ENCODE results near the gene SLC12A7. TPM values are rescaled to one million over a fixed set of nuclear protein-coding genes. Genes with fewer than 3 reads are reported as not detected.

SLC12A7 gene
- total and polyA plus RNA-seq, 12 donors: 1.3 to 52.6 (median 24.4) TPM

DNA sequence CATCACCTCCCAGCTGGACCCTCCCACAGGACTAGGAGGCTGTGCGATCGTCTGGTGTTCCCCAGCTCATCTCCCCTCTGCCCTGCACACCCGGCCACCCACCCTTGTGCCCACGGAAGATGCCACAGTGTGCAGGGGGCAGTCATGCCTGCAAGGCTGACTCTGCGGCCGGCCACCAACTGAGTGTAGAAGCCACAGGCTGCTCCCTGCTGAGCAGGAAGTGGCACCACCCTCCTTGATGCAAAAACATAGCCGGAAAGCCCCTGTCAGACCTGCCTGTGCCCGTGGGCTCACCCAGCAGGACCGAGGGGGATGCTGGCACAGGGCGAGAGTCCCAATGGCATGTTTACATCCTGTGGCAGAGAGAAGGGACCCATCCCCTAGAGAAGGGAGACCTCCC is 40.3 kb upstream of the SLC12A7 start:
- DNase-seq: no peak
- no peak overlapping the region for H3K27ac ChIP-seq
- H3K9me3 ChIP-seq (replicated peaks in 1 of 3): no peaks in the 10 kb centered on the region
- TF ChIP-seq, protein P1, sequence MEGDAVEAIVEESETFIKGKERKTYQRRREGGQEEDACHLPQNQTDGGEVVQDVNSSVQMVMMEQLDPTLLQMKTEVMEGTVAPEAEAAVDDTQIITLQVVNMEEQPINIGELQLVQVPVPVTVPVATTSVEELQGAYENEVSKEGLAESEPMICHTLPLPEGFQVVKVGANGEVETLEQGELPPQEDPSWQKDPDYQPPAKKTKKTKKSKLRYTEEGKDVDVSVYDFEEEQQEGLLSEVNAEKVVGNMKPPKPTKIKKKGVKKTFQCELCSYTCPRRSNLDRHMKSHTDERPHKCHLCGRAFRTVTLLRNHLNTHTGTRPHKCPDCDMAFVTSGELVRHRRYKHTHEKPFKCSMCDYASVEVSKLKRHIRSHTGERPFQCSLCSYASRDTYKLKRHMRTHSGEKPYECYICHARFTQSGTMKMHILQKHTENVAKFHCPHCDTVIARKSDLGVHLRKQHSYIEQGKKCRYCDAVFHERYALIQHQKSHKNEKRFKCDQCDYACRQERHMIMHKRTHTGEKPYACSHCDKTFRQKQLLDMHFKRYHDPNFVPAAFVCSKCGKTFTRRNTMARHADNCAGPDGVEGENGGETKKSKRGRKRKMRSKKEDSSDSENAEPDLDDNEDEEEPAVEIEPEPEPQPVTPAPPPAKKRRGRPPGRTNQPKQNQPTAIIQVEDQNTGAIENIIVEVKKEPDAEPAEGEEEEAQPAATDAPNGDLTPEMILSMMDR (IDR thresholded peaks at IDR 0.05): no peak
- TF ChIP-seq POLR2A (IDR thresholded peaks at IDR 0.05): no peak
- H3K36me3 ChIP-seq (replicated peaks in 1 of 2): no peaks in the 10 kb centered on the region
- no peak overlapping the region for H3K4me3 ChIP-seq
- intact Hi-C loops (cut with DNase I): no loop called here
- peaks cover 0 to 4% of the 10 kb centered on the region in 2 donors for H3K4me1 ChIP-seq (replicated peaks in 1 of 2)
- WGBS, 4 donors: 67 to 78% (median 69%) methylated on average over 6 to 10 of the region's 10 CpGs
- peaks cover 25% of the 10 kb centered on the region for H3K27me3 ChIP-seq

DNA sequence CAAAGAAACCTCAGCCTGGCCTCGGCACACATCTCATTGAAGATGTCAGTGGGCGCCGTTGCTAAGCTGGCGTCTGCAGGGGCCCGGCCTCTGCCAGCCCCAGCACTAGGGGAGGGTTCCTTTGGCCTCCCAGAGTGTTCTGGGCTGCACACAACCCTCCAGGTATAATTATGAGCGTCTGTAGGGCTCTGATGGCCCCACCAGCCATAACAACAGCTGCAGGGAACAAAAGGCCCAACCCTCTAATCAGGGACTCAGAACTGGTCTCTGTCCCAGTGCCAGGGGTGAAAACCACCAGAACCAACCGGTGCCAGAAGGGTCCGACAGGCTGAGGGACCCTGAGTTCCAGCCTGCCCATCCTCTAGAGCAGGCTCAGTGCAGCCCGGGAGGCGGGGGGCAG is 39.5 kb upstream of the SLC12A7 start:
- H3K9me3 ChIP-seq (replicated peaks in 1 of 3): no peaks in the 10 kb centered on the region
- H3K27me3 ChIP-seq: peaks cover 17% of the 10 kb centered on the region
- TF ChIP-seq POLR2A (IDR thresholded peaks at IDR 0.05): no peak
- TF ChIP-seq, protein P1 (IDR thresholded peaks at IDR 0.05): no peak
- 71 to 89% (median 82%) methylated on average over 1 to 10 of the region's 10 CpGs for WGBS, 4 donors
- H3K4me1 ChIP-seq (replicated peaks in 1 of 2): peaks cover 0 to 4% of the 10 kb centered on the region in 2 donors
- no peaks in the 10 kb centered on the region for H3K36me3 ChIP-seq (replicated peaks in 1 of 2)
- no peak overlapping the region for H3K4me3 ChIP-seq
- DNase-seq: no peak
- intact Hi-C loops (cut with DNase I): no loop called here
- no peak overlapping the region for H3K27ac ChIP-seq

DNA sequence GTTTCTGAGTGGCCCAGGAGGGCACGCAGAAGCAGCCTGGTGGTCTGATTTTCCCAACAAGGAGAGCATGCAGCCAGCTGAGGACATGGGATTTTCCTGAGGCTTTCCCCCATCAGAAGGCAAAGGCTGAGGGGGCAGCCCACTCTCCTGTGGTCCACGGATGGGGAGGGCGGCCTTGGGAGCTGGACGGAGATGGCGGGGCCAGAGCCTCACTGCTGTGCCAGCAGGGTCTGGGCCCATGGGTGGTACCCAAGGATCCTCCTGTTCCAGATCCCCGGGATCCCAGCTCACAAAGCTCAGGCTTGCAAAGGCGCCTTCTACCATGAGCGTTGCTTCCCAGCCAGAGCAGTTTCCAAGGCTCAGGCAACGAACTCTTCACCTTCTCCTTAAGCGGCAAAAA is 39.0 kb upstream of the SLC12A7 start:
- Histone ChIP-seq H3K4me3 (no peak overlapping the region), H3K27ac (no peak overlapping the region), H3K9me3 (replicated peaks in 1 of 3) (no peaks in the 10 kb centered on the region), H3K4me1 (replicated peaks in 1 of 2) (peaks cover 0 to 1% of the 10 kb centered on the region in 2 donors), H3K36me3 (replicated peaks in 1 of 2) (no peaks in the 10 kb centered on the region), H3K27me3 (peaks cover 12% of the 10 kb centered on the region)
- intact Hi-C loops (cut with DNase I): no loop called here
- 83 to 92% (median 87%) methylated on average over 6 to 10 of the region's 10 CpGs for WGBS, 4 donors
- TF ChIP-seq, protein P1 (IDR thresholded peaks at IDR 0.05): no peak
- DNase-seq: no peak

DNA sequence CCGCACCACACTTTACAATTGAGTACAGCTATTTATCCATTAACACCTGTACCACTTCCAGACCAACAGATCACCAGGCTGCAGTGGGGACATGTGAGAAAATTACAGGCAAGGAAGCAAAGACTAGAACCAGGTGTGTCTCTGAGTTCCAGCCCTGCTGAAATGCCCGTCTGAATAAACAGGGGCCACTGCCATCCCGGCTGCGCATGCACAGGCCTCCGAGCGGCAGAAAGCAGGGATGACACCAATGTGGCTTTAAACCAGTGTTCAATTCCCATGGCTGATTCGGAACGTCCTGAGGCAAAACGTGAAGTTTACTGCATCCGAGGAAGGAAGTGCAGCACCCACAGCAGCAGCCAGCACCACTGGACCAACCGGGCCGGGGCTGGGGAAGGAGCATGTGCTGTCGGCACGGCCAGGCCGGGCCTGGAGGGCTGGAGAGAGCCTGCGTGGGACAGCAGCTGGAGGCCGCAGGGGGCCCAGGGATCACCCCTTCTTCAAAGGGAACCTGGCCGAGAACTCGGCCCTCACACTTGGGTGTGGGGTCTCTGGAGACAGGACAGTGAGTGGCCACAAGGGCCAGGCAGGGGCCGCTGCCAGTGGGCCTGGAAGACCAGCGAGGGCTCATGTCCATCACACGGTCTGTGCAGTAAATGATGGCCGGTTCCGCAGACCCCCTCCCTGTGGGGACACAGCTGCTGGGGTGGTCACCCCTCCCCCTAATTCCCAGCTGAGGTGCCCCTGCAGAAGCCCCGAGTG is 33.0 kb upstream of the SLC12A7 start:
- intact Hi-C loops (cut with DNase I): loop anchor here (10.0 kb wide), 1 partner anchor 140 kb away; the partner anchor contains the start of gene NKD2 (in 2 of the 2)
- Histone ChIP-seq H3K36me3 (replicated peaks in 1 of 2) (no peaks in the 10 kb centered on the region), H3K4me3 (no peak overlapping the region), H3K27me3 (peaks cover 6% of the 10 kb centered on the region), H3K27ac (no peak overlapping the region), H3K9me3 (replicated peaks in 1 of 3) (no peaks in the 10 kb centered on the region), H3K4me1 (replicated peaks in 1 of 2) (no peaks in the 10 kb centered on the region)
- 70 to 84% (median 79%) methylated on average over 18 to 25 of the region's 25 CpGs for WGBS, 4 donors
- no peak for TF ChIP-seq POLR2A (IDR thresholded peaks at IDR 0.05)
- TF ChIP-seq, protein P1 (IDR thresholded peaks at IDR 0.05): no peak
- no peak for DNase-seq
